IMR-90 (cell line): ENCODE results near the gene TOP2B. TPM values are rescaled to one million over a fixed set of nuclear protein-coding genes. Genes with fewer than 3 reads are reported as not detected.

ENCODE experiments used
- ATAC-seq: fragments of 200-7000 bp; cut with Tn5 transposase; 2 replicates; pipeline ENCODE4 v1.9.1; 2020; ENCODE audit warnings: low read depth, mild to moderate bottlenecking, moderate library complexity
- BruUV-seq: library from RNA; stranded (reverse); fragments of 400-500 nt; replicated peaks from 2 replicates; lab custom pipeline; 2021; lab: Mats Ljungman, UMichigan
- CTCF ChIA-PET: fragments of 300-600 bp; formaldehyde crosslinking; extraction: SDS; loops from one replicate; lab custom pipeline; 2021; ENCODE audit warnings: antibody characterized with exemption; lab: Yijun Ruan, JAX
- POLR2A ChIA-PET: fragments of 300-600 bp; sonication (Branson Sonifier 250); formaldehyde crosslinking; loops from one replicate; lab custom pipeline; 2022; ENCODE audit warnings: antibody characterized with exemption; ENCODE audit not compliant: unreplicated experiment; lab: Charles Lee
- DNase-seq: peaks from one replicate; pipeline ENCODE4 v3.0.0; 2013
- H2AFZ ChIP-seq: replicated peaks from 2 replicates; pipeline ENCODE3; 2013; ENCODE audit warnings: low read length, mild to moderate bottlenecking; ENCODE audit not compliant: poor library complexity
- H2AK5ac ChIP-seq: 2 replicates; pipeline ENCODE4 v1.6.1; 2013; ENCODE audit warnings: low read depth, low read length, inconsistent platforms
- H2AK9ac ChIP-seq: replicated peaks from 2 replicates; pipeline ENCODE3; 2013; ENCODE audit warnings: mild to moderate bottlenecking, low read depth, low read length, moderate library complexity; ENCODE audit not compliant: poor library complexity
- H2BK120ac ChIP-seq: 2 replicates; pipeline ENCODE4 v1.6.1; 2013; ENCODE audit warnings: low read depth, low read length, inconsistent platforms
- H2BK15ac ChIP-seq: 3 replicates; pipeline ENCODE4 v1.6.1; 2013; ENCODE audit warnings: low read depth, low read length, inconsistent platforms
- H2BK20ac ChIP-seq: 2 replicates; pipeline ENCODE4 v1.6.1; 2013; ENCODE audit warnings: low read depth, mild to moderate bottlenecking, inconsistent platforms, low read length, moderate library complexity
- H2BK5ac ChIP-seq: 2 replicates; pipeline ENCODE4 v1.6.1; 2013; ENCODE audit warnings: mild to moderate bottlenecking, low read depth, low read length, inconsistent platforms; ENCODE audit not compliant: poor library complexity, severe bottlenecking
- H3K14ac ChIP-seq: replicated peaks from 2 replicates; pipeline ENCODE4 v1.6.1; 2013; ENCODE audit warnings: low read depth, low read length, inconsistent platforms
- H3K18ac ChIP-seq: 2 replicates; pipeline ENCODE4 v1.6.1; 2013; ENCODE audit warnings: low read depth, low read length, control low read depth
- H3K23ac ChIP-seq: 2 replicates; pipeline ENCODE4 v1.6.1; 2013; ENCODE audit warnings: low read depth, low read length, inconsistent platforms
- H3K27ac ChIP-seq: 2 replicates; pipeline ENCODE4 v1.5.1; 2013; ENCODE audit warnings: mild to moderate bottlenecking, control low read depth, low read length; ENCODE audit not compliant: insufficient read depth
- H3K27me3 ChIP-seq: 2 replicates; pipeline ENCODE4 v1.6.1; 2013; ENCODE audit warnings: low read length; ENCODE audit not compliant: control insufficient read depth, insufficient read depth
- H3K36me3 ChIP-seq: 2 replicates; pipeline ENCODE4 v1.6.1; 2013; ENCODE audit warnings: low read length, mixed read lengths; ENCODE audit not compliant: control insufficient read depth, insufficient read depth
- H3K4ac ChIP-seq: 2 replicates; pipeline ENCODE4 v1.6.1; 2013; ENCODE audit warnings: low read depth, low read length, inconsistent platforms
- H3K4me1 ChIP-seq: 2 replicates; pipeline ENCODE4 v1.6.1; 2013; ENCODE audit warnings: low read length, mixed read lengths; ENCODE audit not compliant: control insufficient read depth, insufficient read depth
- H3K4me2 ChIP-seq: 2 replicates; pipeline ENCODE4 v1.6.1; 2013; ENCODE audit warnings: low read depth, mild to moderate bottlenecking, control low read depth, low read length, moderate library complexity
- H3K4me3 ChIP-seq: 2 replicates; pipeline ENCODE4 v1.5.1; 2013; ENCODE audit warnings: low read depth, mild to moderate bottlenecking, control low read depth, low read length, moderate library complexity; ENCODE audit not compliant: insufficient read depth
- H3K56ac ChIP-seq: 2 replicates; pipeline ENCODE4 v1.6.1; 2013; ENCODE audit warnings: low read length, inconsistent platforms; ENCODE audit not compliant: insufficient read depth; ENCODE audit errors: extremely low read depth
- H3K79me1 ChIP-seq, 2 experiments: 2 replicates each; pipeline ENCODE4 v1.6.1; 2013; ENCODE audit warnings: low read length in 2 of 2, inconsistent platforms in 1 of 2, low read depth in 1 of 2
- H3K9ac ChIP-seq: 2 replicates; pipeline ENCODE4 v1.6.1; 2013; ENCODE audit warnings: low read depth, low read length, control low read depth
- H3K9me1 ChIP-seq: 2 replicates; pipeline ENCODE4 v1.6.1; 2013; ENCODE audit warnings: low read length, inconsistent platforms; ENCODE audit not compliant: insufficient read depth
- H3K9me3 ChIP-seq: 2 replicates; pipeline ENCODE4 v1.6.1; 2013; ENCODE audit warnings: low read length; ENCODE audit not compliant: control insufficient read depth, insufficient read depth
- H4K20me1 ChIP-seq: 2 replicates; pipeline ENCODE4 v1.6.1; 2013; ENCODE audit warnings: low read length, inconsistent platforms; ENCODE audit not compliant: insufficient read depth
- H4K5ac ChIP-seq: 2 replicates; pipeline ENCODE4 v1.6.1; 2013; ENCODE audit warnings: mild to moderate bottlenecking, low read depth, low read length, control low read depth
- H4K8ac ChIP-seq, 2 experiments: 2 replicates each; pipeline ENCODE4 v1.6.1; 2013; ENCODE audit warnings: low read depth in 2 of 2, low read length in 2 of 2, control low read depth in 1 of 2, inconsistent platforms in 1 of 2
- H4K91ac ChIP-seq: 2 replicates; pipeline ENCODE4 v1.6.1; 2013; ENCODE audit warnings: low read depth, low read length, inconsistent platforms; ENCODE audit not compliant: insufficient read depth
- BHLHE40 ChIP-seq: fragments of 150-350 bp; IDR thresholded peaks from 2 replicates; pipeline ENCODE4 v1.6.1; 2016; ENCODE audit warnings: mild to moderate bottlenecking, low read depth, low read length
- CHD1 ChIP-seq: IDR thresholded peaks from 2 replicates; pipeline ENCODE4 v1.6.1; 2012; ENCODE audit warnings: low read depth, low read length, improper control_type of control experiment
- FOS ChIP-seq: fragments of 150-350 bp; IDR thresholded peaks from 2 replicates; pipeline ENCODE4 v1.6.1; 2016; ENCODE audit warnings: low read depth, low read length
- MAFK ChIP-seq: IDR thresholded peaks from 2 replicates; pipeline ENCODE4 v1.6.1; 2012; ENCODE audit warnings: low read depth, low read length, improper control_type of control experiment
- MAZ ChIP-seq: IDR thresholded peaks from 2 replicates; pipeline ENCODE4 v1.6.1; 2012; ENCODE audit warnings: low read depth, mild to moderate bottlenecking, low read length, improper control_type of control experiment, moderate library complexity, borderline replicate concordance
- NFE2L2 ChIP-seq: fragments of 150-350 bp; IDR thresholded peaks from 2 replicates; pipeline ENCODE4 v1.6.1; 2016; ENCODE audit warnings: low read depth, mild to moderate bottlenecking, low read length
- POLR2A ChIP-seq: IDR thresholded peaks from 2 replicates; pipeline ENCODE4 v1.6.1; 2012; ENCODE audit warnings: mild to moderate bottlenecking, low read depth, low read length
- RCOR1 ChIP-seq: IDR thresholded peaks from 2 replicates; pipeline ENCODE4 v1.6.1; 2012; ENCODE audit warnings: mild to moderate bottlenecking, low read length, improper control_type of control experiment; ENCODE audit not compliant: insufficient replicate concordance
- RFX5 ChIP-seq: IDR thresholded peaks from 2 replicates; pipeline ENCODE4 v1.8.0; 2012; ENCODE audit warnings: low read depth, mild to moderate bottlenecking, low read length, moderate library complexity
- WGBS, 2 experiments: methylation state at CpG; one replicate each; pipeline versions ENCODE4 v1.1.5 to v1.1.7; 2013; ENCODE audit warnings: missing lambda C conversion rate in 2 of 2; ENCODE audit not compliant: insufficient read length in 1 of 2; ENCODE audit errors: extremely low coverage in 2 of 2; 5-methylcytosine and 5-hydroxymethylcytosine counted together
- dilution Hi-C: fragments of 300-500 bp; cut with HindIII; formaldehyde crosslinking; loops from one replicate; pipeline ENCODE4 v1.14.3; 2018; ENCODE audit warnings: low sequenced_read_pairs; ENCODE audit not compliant: unreplicated experiment
- in situ Hi-C: fragments of 300-500 bp; cut with MboI; formaldehyde crosslinking; loops from 3 replicates; pipeline ENCODE4 v1.14.3; 2019; ENCODE audit warnings: low sequenced_read_pairs, inconsistent platforms, mixed read lengths
- intact Hi-C: fragments of 100-400 bp; cut with micrococcal nuclease; formaldehyde crosslinking; loops from 2 replicates; pipeline ENCODE4 v1.10.0; 2022
- polyA plus RNA-seq, 3 experiments: library from polyadenylated mRNA; depleted of rRNA; stranded (reverse); fragments of >200 nt; gene quantifications; 2 replicates each; pipeline ENCODE4 v1.2.3, GENCODE V29; 2012; ENCODE audit warnings: low replicate concordance in 1 of 3
- total RNA-seq: library from RNA; depleted of rRNA; stranded (reverse); fragments of >200 nt; gene quantifications from 2 replicates; pipeline ENCODE4 v1.2.3, GENCODE V29; 2012
- TF ChIP-seq, protein P1 (sequence below): fragments of 150-350 bp; IDR thresholded peaks from 2 replicates; pipeline ENCODE4 v1.6.1; 2017; ENCODE audit warnings: mild to moderate bottlenecking, antibody characterized with exemption, low read length, low read depth

The TOP2B gene
- total and polyA plus RNA-seq, 2 of the 4 experiments (the other 2 are of a cell fraction) = 45.5 to 53.4 TPM

DNA sequence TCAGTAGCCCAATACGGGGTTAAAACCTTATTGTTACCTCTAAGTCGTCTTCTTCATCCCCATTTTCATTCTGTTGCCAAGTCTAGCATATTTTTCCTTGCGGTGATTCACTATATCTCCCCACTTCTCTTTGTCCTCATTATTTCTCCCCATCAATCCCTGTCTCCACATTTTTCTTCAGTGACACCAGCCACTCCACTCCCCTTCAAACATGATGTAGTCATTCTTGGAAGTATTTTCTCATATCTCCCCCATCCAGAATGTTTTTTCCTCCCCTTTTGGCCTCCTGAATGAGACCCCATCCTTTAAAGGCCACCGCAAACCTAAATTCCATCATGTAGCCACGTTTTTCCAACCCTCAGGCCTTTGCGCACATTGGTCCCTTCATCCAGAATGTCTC lies 105.9 kb downstream of the TOP2B start:
- Histone ChIP-seq H3K79me1 (no peaks in the 10 kb centered on the region), H2BK120ac (no peak overlapping the region), H3K4me2 (no peak overlapping the region), H2BK5ac (no peak overlapping the region), H4K8ac (no peak overlapping the region), H2AK9ac (no peak overlapping the region), H2AK5ac (no peak overlapping the region), H3K27me3 (peaks cover 6% of the 10 kb centered on the region), H3K4me3 (no peak overlapping the region), H3K18ac (no peak overlapping the region), H3K9ac (no peak overlapping the region), H3K9me3 (no peaks in the 10 kb centered on the region), H2BK15ac (no peak overlapping the region), H3K36me3 (no peaks in the 10 kb centered on the region), H2BK20ac (no peak overlapping the region), H3K9me1 (no peaks in the 10 kb centered on the region), H3K4ac (no peak overlapping the region), H3K23ac (no peak overlapping the region), H4K20me1 (no peaks in the 10 kb centered on the region), H4K5ac (no peak overlapping the region), H2AFZ (no peak overlapping the region), H3K56ac (no peak overlapping the region), H3K4me1 (no peaks in the 10 kb centered on the region), H3K14ac (no peak overlapping the region), H4K91ac (no peak overlapping the region), H3K27ac (no peak overlapping the region)
- WGBS, 2 experiments = 29% methylated on average over 3 of the region's 6 CpGs; no CpG with 5 or more reads in 1 of the 2 experiments
- dilution Hi-C loops = no loop called here
- ChIA-PET POLR2A (no interaction called here), CTCF (no interaction called here)
- in situ Hi-C loops = no loop called here
- ATAC-seq (no peak), DNase-seq (no peak)
- intact Hi-C loops = no loop called here
- TF ChIP-seq NFE2L2 (no peak), RFX5 (no peak), RCOR1 (no peak), FOS (no peak), CHD1 (no peak), POLR2A (no peak), MAFK (no peak), MAZ (no peak), BHLHE40 (no peak)
- TF ChIP-seq, protein P1, sequence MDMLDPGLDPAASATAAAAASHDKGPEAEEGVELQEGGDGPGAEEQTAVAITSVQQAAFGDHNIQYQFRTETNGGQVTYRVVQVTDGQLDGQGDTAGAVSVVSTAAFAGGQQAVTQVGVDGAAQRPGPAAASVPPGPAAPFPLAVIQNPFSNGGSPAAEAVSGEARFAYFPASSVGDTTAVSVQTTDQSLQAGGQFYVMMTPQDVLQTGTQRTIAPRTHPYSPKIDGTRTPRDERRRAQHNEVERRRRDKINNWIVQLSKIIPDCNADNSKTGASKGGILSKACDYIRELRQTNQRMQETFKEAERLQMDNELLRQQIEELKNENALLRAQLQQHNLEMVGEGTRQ = no peak
- no TSS peak for BruUV-seq
